ENCODE measurements around the gene KLF1. TPM values are rescaled to one million over a fixed set of nuclear protein-coding genes. Genes with fewer than 3 reads are reported as not detected.

Gene KLF1
- total and polyA plus RNA-seq, 2 of the 13 experiments (the other 11 are each of a cell fraction or from before 2014, with no cell fraction given), result not detected

DNA sequence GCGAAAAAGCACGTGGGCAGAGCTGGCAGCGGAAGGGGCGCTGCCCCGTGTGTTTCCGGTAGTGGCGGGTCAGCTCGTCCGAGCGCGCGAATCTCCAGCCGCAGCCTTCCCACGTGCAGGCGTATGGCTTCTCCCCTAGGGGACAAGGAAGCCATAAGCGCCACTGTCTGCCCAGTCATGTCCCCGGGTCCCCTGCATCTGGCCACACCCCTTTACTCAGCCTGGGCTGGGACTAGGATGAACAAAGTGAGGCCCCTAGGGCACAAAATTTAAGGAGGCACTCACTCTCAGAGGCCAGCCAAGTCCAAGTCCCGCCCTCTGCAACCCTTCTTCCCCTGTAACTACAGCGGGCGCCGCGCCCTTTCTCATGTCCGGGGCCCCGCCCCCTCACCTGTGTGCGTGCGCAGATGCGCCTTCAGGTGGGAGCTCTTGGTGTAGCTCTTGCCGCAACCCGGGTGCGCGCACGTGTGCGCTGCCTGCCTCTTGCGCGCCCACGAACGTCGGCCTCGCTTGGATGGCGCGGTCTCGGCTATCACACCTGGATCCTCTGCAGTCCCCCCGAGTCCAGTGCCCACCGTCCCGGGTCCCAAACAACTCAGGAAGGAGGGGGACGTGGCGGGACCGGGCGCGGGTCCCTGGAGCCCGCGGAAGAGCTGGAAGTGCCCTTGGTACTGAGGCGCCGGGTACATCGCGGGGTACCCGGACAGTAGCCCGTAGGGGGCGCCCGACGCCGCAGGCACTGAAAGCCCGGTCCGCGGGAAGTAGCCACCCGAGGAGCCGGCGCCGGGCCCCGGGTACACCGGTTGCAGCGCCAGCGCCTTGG, 1.9 kb downstream of the KLF1 start (continued):
- no peak for TF ChIP-seq LCORL (IDR thresholded peaks at IDR 0.05)
- no peak for TF ChIP-seq LCORL (CRISPR knock-in tag; IDR thresholded peaks at IDR 0.05)
- no peak for TF ChIP-seq ZFP1 (CRISPR knock-in tag; IDR thresholded peaks at IDR 0.05)
- TF ChIP-seq, protein P1, sequence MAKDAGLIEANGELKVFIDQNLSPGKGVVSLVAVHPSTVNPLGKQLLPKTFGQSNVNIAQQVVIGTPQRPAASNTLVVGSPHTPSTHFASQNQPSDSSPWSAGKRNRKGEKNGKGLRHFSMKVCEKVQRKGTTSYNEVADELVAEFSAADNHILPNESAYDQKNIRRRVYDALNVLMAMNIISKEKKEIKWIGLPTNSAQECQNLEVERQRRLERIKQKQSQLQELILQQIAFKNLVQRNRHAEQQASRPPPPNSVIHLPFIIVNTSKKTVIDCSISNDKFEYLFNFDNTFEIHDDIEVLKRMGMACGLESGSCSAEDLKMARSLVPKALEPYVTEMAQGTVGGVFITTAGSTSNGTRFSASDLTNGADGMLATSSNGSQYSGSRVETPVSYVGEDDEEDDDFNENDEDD (CRISPR knock-in tag; IDR thresholded peaks at IDR 0.05; ENCODE audit: borderline replicate concordance), result peak; percentile 37; the same call in 1 of the 2 replicates
- TF ChIP-seq ZNF350 (CRISPR knock-in tag; IDR thresholded peaks at IDR 0.05; ENCODE audit: borderline replicate concordance, low read depth), result no peak
- no peak for TF ChIP-seq ZNF556 (CRISPR knock-in tag; IDR thresholded peaks at IDR 0.05; ENCODE audit: borderline replicate concordance)
- no peak; the same call in 1 of the 2 replicates for TF ChIP-seq NFKBIZ (CRISPR knock-in tag; IDR thresholded peaks at IDR 0.05)
- TF ChIP-seq, protein P2, sequence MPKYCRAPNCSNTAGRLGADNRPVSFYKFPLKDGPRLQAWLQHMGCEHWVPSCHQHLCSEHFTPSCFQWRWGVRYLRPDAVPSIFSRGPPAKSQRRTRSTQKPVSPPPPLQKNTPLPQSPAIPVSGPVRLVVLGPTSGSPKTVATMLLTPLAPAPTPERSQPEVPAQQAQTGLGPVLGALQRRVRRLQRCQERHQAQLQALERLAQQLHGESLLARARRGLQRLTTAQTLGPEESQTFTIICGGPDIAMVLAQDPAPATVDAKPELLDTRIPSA (CRISPR knock-in tag; IDR thresholded peaks at IDR 0.05; ENCODE audit: borderline replicate concordance), result peak; percentile 58; the same call in 1 of the 2 replicates
- TF ChIP-seq ZNF761 (CRISPR knock-in tag; conservative IDR thresholded peaks at IDR 0.05), result no peak
- TF ChIP-seq FOXA3 (CRISPR knock-in tag; IDR thresholded peaks at IDR 0.05), result no peak
- TF ChIP-seq MIER2 (CRISPR knock-in tag; IDR thresholded peaks at IDR 0.05), result no peak
- TF ChIP-seq ZNF549 (CRISPR knock-in tag; IDR thresholded peaks at IDR 0.05), result no peak
- TF ChIP-seq ZNF224 (CRISPR knock-in tag; IDR thresholded peaks at IDR 0.05), result no peak
- no peak for TF ChIP-seq ZNF614 (CRISPR knock-in tag; IDR thresholded peaks at IDR 0.05; ENCODE audit: borderline replicate concordance)
- TF ChIP-seq, protein P3, sequence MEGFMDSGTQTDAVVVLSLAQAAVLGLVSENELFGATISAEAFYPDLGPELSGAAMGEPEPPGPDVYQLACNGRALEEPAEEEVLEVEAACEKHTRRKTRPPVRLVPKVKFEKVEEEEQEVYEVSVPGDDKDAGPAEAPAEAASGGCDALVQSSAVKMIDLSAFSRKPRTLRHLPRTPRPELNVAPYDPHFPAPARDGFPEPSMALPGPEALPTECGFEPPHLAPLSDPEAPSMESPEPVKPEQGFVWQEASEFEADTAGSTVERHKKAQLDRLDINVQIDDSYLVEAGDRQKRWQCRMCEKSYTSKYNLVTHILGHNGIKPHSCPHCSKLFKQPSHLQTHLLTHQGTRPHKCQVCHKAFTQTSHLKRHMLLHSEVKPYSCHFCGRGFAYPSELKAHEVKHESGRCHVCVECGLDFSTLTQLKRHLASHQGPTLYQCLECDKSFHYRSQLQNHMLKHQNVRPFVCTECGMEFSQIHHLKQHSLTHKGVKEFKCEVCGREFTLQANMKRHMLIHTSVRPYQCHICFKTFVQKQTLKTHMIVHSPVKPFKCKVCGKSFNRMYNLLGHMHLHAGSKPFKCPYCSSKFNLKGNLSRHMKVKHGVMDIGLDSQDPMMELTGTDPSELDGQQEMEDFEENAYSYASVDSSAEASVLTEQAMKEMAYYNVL (CRISPR knock-in tag; IDR thresholded peaks at IDR 0.05; ENCODE audit: borderline replicate concordance), result no peak
- no peak for TF ChIP-seq HCFC1 (IDR thresholded peaks at IDR 0.05; ENCODE audit: low read depth, low read length)
- TF ChIP-seq ZNF33B (CRISPR knock-in tag; IDR thresholded peaks at IDR 0.05), result no peak
- TF ChIP-seq ZNF24 (IDR thresholded peaks at IDR 0.05), result no peak
- no peak for TF ChIP-seq ZNF432 (CRISPR knock-in tag; IDR thresholded peaks at IDR 0.05; ENCODE audit: borderline replicate concordance)
- no peak for TF ChIP-seq KLF9 (CRISPR knock-in tag; IDR thresholded peaks at IDR 0.05; ENCODE audit: low read depth)
- TF ChIP-seq NCOA5 (CRISPR knock-in tag; IDR thresholded peaks at IDR 0.05), result no peak
- no peak for TF ChIP-seq HMG20B (CRISPR knock-in tag; conservative IDR thresholded peaks at IDR 0.05)
- TF ChIP-seq TGIF2 (CRISPR knock-in tag; IDR thresholded peaks at IDR 0.05), result no peak
- TF ChIP-seq KAT2B (IDR thresholded peaks at IDR 0.05; ENCODE audit: borderline replicate concordance, low read depth, low read length), result no peak
- no peak for TF ChIP-seq GABPA (IDR thresholded peaks at IDR 0.05; ENCODE audit: low read depth, low read length)
- no peak for TF ChIP-seq GABPA (CRISPR knock-in tag; IDR thresholded peaks at IDR 0.05; ENCODE audit: low read depth)
- no peak for TF ChIP-seq TCF7 (IDR thresholded peaks at IDR 0.05; ENCODE audit: low read depth)
- no peak for TF ChIP-seq NONO (IDR thresholded peaks at IDR 0.05)
- peak; percentile 55; the same call in 1 of the 2 replicates for TF ChIP-seq NONO (CRISPR knock-in tag; conservative IDR thresholded peaks at IDR 0.05)
- no peak for TF ChIP-seq STAT5B (CRISPR knock-in tag; IDR thresholded peaks at IDR 0.05)
- TF ChIP-seq ZNF367 (CRISPR knock-in tag; IDR thresholded peaks at IDR 0.05; ENCODE audit: borderline replicate concordance), result no peak
- TF ChIP-seq HOXD1 (CRISPR knock-in tag; IDR thresholded peaks at IDR 0.05), result no peak
